Stimulated activated effector memory CD8-positive, alpha-beta T cell treated with anti-CD3 and anti-CD28 coated beads, Interleukin-12 subunit alpha, Interleukin-12 subunit beta, amount 100 ng/mL, for 72 hours (primary cell): Measurements from ENCODE around the gene ABCA9.
"Not testable (repeated sequence)": the region's sequence is repeated elsewhere in the genome, so short reads cannot be mapped to it uniquely, and the experiment has no call there.

Experiments used
- ATAC-seq: fragments of 150-1000 bp; cut with Tn5 transposase; 2 replicates; pipeline ENCODE4 v1.10.0; 2021
- DNase-seq, 2 donors: peaks; one replicate each; pipeline ENCODE4 v3.0.0; 2021 to 2022; ENCODE audit warnings: low spot score in 2 of 2
- H3K27ac Mint-ChIP-seq: one replicate; pipeline ENCODE4 v1.8.0; 2022; ENCODE audit warnings: mild to moderate bottlenecking, mixed read lengths
- H3K36me3 Mint-ChIP-seq: one replicate; pipeline ENCODE4 v1.8.0; 2022; ENCODE audit warnings: mild to moderate bottlenecking, mixed read lengths
- H3K4me1 Mint-ChIP-seq: one replicate; pipeline ENCODE4 v1.8.0; 2022; ENCODE audit warnings: mixed read lengths
- H3K4me3 Mint-ChIP-seq: one replicate; pipeline ENCODE4 v1.8.0; 2022; ENCODE audit warnings: mild to moderate bottlenecking, mixed read lengths
- H3K9me3 Mint-ChIP-seq: one replicate; pipeline ENCODE4 v1.8.0; 2022; ENCODE audit warnings: mixed read lengths

The ABCA9 gene

GRCh38 chr17:69015631-69016030, 45.1 kb downstream of the ABCA9 start:
- no peaks in the 10 kb centered on the region for H3K36me3 Mint-ChIP-seq
- H3K4me1 Mint-ChIP-seq: no peaks in the 10 kb centered on the region
- no peak overlapping the region for H3K4me3 Mint-ChIP-seq
- no peak for DNase-seq
- no peak for ATAC-seq
- H3K9me3 Mint-ChIP-seq: no peaks in the 10 kb centered on the region
- H3K27ac Mint-ChIP-seq: no peak overlapping the region

DNA sequence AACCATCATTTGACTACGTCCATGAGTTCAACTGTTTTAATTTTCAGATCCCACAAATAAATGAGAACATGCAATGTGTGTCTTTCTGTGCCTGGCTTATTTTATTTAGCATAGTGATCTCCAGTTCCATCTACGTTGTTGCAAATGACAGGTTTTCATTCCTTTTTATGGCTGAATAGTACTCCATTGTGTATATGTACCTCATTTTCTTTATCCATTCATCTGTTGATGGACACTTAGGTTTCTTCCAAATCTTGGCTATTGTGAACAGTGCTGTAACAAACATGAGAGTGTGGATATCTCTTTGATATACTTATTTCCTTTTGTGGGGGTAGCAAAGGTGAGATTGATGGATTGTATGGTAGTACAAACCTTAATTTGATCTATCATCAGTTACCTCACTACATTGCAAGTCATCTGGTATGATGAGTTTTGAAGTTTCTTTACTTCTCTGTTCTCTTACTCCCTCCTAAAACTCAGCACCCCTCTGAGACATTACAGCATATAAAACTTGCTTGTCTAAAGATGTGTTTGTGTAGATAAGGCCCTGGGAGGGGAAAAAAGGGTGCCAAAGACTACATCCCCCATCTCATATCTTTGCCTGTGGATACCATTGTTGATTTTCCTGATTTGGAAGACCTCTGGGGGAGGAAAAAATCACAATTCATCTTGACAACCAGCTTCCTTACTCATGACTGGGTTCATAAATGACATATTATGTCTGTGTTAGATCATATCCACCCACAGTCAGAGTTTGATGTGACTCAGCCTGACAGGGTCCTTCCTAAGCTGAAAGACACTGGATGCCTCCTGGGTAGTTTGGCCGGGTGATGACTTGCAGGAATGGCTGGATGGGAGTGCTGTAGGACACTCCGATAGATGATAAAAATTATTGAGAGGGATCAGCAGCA, 47.6 kb downstream of the ABCA9 start:
- no peak for DNase-seq
- H3K4me1 Mint-ChIP-seq: no peaks in the 10 kb centered on the region
- no peak overlapping the region for H3K4me3 Mint-ChIP-seq
- H3K36me3 Mint-ChIP-seq: no peaks in the 10 kb centered on the region
- no peak for ATAC-seq
- H3K9me3 Mint-ChIP-seq: no peaks in the 10 kb centered on the region
- no peak overlapping the region for H3K27ac Mint-ChIP-seq

DNA sequence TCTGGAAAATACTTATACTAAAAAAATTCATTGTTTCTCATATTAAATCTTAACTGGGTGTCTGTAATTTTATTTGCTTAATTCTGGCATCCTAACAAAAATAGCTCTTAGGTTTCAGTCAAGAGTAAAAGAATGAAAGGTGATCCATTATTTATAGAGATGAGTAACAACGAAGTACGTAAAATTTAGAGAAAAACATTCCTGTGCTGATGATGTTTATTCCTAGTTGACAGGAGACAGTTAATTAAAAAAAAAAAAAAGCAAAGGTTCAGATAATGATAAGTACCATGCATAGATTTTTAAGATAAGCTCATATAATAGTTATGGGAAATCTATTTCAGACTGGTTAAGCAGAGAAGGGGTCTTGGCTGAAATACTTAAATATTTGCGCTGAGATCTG, 50.8 kb downstream of the ABCA9 start:
- no peak for ATAC-seq
- no peaks in the 10 kb centered on the region for H3K9me3 Mint-ChIP-seq
- DNase-seq: no peak
- no peak overlapping the region for H3K4me3 Mint-ChIP-seq
- no peak overlapping the region for H3K27ac Mint-ChIP-seq
- no peaks in the 10 kb centered on the region for H3K4me1 Mint-ChIP-seq
- H3K36me3 Mint-ChIP-seq: no peaks in the 10 kb centered on the region

- not testable (repeated sequence) for ATAC-seq, H3K4me3 Mint-ChIP-seq, DNase-seq, H3K4me1 Mint-ChIP-seq, H3K27ac Mint-ChIP-seq, H3K9me3 Mint-ChIP-seq, H3K36me3 Mint-ChIP-seq
These were observed 56.0 kb downstream of the ABCA9 start for GRCh38 chr17:69004759-69005158.

GRCh38 chr17:68999743-69000142, 61.0 kb downstream of the ABCA9 start:
- H3K4me3 Mint-ChIP-seq, H3K4me1 Mint-ChIP-seq, H3K27ac Mint-ChIP-seq, DNase-seq, H3K36me3 Mint-ChIP-seq, ATAC-seq, H3K9me3 Mint-ChIP-seq: not testable (repeated sequence)

DNA sequence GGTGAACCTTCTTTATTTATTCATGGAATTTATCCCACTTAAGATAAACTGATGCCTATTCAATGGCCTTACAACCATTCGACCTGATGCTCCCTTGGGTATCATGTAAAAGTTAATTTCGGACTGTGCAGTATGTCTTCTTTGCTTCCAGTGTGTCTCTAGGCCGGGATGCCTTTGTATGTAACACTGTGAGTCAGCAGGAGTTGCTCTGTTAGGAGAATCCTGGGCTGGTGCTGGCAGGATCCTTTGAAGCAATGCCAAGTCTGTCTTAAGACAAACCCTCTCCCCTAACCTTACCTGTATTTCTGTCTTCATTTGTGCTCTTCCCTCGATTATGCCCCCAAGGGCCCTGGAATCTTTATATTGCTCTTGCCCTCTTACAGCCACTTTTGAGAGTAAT, 67.6 kb downstream of the ABCA9 start:
- no peaks in the 10 kb centered on the region for H3K4me1 Mint-ChIP-seq
- ATAC-seq: no peak
- no peaks in the 10 kb centered on the region for H3K9me3 Mint-ChIP-seq
- H3K36me3 Mint-ChIP-seq: no peaks in the 10 kb centered on the region
- no peak for DNase-seq
- H3K4me3 Mint-ChIP-seq: no peak overlapping the region
- H3K27ac Mint-ChIP-seq: no peak overlapping the region

- Mint-ChIP-seq H3K4me1 (no peaks in the 10 kb centered on the region), H3K9me3 (no peaks in the 10 kb centered on the region), H3K36me3 (no peaks in the 10 kb centered on the region), H3K27ac (no peak overlapping the region), H3K4me3 (no peak overlapping the region)
- ATAC-seq: no peak
- DNase-seq: no peak
These were observed 72.8 kb downstream of the ABCA9 start for GRCh38 chr17:68987966-68988365.

DNA sequence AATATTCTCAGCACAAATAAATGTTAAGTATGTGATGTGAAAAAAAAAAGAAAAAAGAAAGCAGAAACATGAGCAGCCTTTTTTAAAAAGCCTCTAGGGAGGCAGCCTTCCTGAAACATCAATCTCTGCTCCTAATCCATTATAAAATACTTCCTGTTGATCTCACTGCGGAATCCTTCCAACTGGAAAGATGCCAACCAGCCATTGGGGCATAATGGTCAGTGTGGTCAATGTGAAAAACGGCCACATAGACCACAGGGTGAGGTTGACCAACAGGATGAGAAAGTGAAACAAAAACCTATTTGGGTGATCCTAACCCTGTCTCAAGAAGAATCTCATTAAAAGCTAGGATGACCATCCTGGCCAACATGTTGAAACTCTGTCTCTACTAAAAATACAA, 79.4 kb downstream of the ABCA9 start:
- Mint-ChIP-seq H3K9me3 (no peaks in the 10 kb centered on the region), H3K4me3 (no peak overlapping the region), H3K36me3 (no peaks in the 10 kb centered on the region), H3K27ac (no peak overlapping the region), H3K4me1 (no peaks in the 10 kb centered on the region)
- no peak for DNase-seq
- ATAC-seq: no peak

DNA sequence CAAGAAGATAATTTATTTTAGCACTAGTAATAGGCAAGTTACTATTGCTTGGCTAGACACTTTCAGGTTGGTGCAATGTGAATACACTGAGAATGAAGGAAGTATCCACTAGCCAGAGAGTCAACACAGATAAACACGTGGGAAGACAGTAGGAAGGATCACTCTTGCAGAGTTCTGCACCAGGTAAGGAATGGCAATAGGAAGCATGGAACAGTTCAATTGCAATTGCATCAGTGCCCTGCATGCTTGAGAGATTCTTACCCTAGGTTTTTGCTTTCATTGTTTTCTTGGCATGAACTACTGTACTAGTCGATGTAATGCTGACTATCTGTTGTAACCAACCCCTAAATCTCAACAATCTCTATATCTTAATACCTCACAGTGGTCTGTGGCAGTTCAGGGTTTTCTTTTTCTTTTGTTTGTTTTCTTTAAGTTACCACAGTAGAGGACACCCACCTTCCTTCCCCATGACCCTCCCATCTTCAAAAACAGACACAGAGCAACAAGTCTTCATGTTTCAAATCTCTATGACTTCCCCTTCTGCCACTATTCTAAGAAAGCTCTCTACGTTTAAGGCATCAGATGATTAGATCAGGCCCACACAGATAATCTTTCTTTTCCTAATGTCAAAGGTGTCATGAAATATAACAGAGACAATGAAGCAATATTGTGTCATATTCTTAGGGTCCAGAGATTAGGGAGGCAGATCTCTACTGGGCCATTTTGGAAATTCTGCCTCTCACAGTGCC, 87.5 kb downstream of the ABCA9 start:
- no peaks in the 10 kb centered on the region for H3K9me3 Mint-ChIP-seq
- no peak overlapping the region for H3K4me3 Mint-ChIP-seq
- DNase-seq (no peak), ATAC-seq (no peak)
- no peaks in the 10 kb centered on the region for H3K4me1 Mint-ChIP-seq
- no peak overlapping the region for H3K27ac Mint-ChIP-seq
- H3K36me3 Mint-ChIP-seq: no peaks in the 10 kb centered on the region

GRCh38 chr17:68972119-68972704, 88.5 kb downstream of the ABCA9 start:
- no peak for ATAC-seq
- H3K27ac Mint-ChIP-seq: no peak overlapping the region
- H3K36me3 Mint-ChIP-seq: no peaks in the 10 kb centered on the region
- H3K4me1 Mint-ChIP-seq: no peaks in the 10 kb centered on the region
- H3K4me3 Mint-ChIP-seq: no peak overlapping the region
- H3K9me3 Mint-ChIP-seq: no peaks in the 10 kb centered on the region
- DNase-seq: no peak

- DNase-seq: no peak
- Mint-ChIP-seq H3K9me3 (no peaks in the 10 kb centered on the region), H3K27ac (no peak overlapping the region), H3K4me3 (no peak overlapping the region), H3K4me1 (no peaks in the 10 kb centered on the region), H3K36me3 (no peaks in the 10 kb centered on the region)
- no peak for ATAC-seq
These were observed 91.6 kb downstream of the ABCA9 start for GRCh38 chr17:68969101-68969500.

DNA sequence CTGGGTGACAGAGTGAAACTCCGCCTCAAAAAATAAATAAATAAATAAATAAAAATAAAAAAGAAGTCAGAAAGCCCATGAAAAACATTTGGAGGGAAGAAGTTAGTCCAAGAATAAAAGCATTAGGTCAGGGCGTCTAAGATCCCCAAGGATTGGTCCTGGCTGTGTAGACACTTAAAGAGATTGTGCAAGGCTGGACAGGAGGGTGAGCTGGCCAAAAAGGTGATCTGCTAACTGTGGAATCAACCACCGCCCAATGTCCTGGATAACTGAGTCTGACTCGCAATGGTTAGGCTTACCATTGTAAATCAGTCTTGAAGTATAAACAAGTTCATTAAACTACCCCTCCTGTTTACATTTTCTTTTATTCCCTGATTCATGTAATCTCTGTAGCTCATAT, 96.8 kb downstream of the ABCA9 start:
- DNase-seq: no peak
- H3K9me3 Mint-ChIP-seq: no peaks in the 10 kb centered on the region
- no peak overlapping the region for H3K4me3 Mint-ChIP-seq
- H3K36me3 Mint-ChIP-seq: no peaks in the 10 kb centered on the region
- no peak overlapping the region for H3K27ac Mint-ChIP-seq
- no peaks in the 10 kb centered on the region for H3K4me1 Mint-ChIP-seq
- ATAC-seq: no peak

GRCh38 chr17:68961214-68961882, 99.4 kb downstream of the ABCA9 start:
- no peak overlapping the region for H3K27ac Mint-ChIP-seq
- ATAC-seq (no peak), DNase-seq (no peak)
- no peaks in the 10 kb centered on the region for H3K36me3 Mint-ChIP-seq
- H3K4me3 Mint-ChIP-seq: no peak overlapping the region
- no peaks in the 10 kb centered on the region for H3K9me3 Mint-ChIP-seq
- H3K4me1 Mint-ChIP-seq: no peaks in the 10 kb centered on the region

DNA sequence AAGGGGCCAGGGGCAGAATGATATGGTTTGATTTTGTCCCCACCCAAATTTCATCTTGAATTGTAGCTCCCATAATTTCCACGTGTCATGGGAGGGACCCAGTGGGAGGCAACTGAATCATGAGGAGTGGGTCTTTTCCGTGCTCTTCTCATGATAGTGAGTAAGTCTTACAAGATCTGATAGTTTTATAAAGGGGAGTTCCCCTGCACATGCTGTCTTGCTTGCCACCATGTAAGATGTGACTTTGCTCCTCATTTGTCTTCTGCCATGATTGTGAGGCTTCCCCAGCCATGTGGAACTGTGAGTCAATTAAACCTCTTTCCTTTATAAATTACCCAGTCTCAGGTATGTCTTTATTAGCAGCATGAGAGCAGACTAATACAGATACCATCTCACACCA, 101.6 kb downstream of the ABCA9 start:
- H3K9me3 Mint-ChIP-seq, H3K27ac Mint-ChIP-seq, H3K4me3 Mint-ChIP-seq, ATAC-seq, DNase-seq, H3K4me1 Mint-ChIP-seq, H3K36me3 Mint-ChIP-seq: not testable (repeated sequence)

GRCh38 chr17:68957944-68958343, 102.8 kb downstream of the ABCA9 start:
- H3K4me1 Mint-ChIP-seq: no peaks in the 10 kb centered on the region
- H3K36me3 Mint-ChIP-seq: no peaks in the 10 kb centered on the region
- H3K4me3 Mint-ChIP-seq: no peak overlapping the region
- DNase-seq: no peak
- no peaks in the 10 kb centered on the region for H3K9me3 Mint-ChIP-seq
- H3K27ac Mint-ChIP-seq: no peak overlapping the region
- peak; percentile 44 for ATAC-seq
